Measurements from ENCODE around the gene ATXN2L. TPM values are rescaled to one million over a fixed set of nuclear protein-coding genes. Genes with fewer than 3 reads are reported as not detected.
A peak's percentile ranks its signal among the peaks of the same experiment; 100 is the strongest.

The ATXN2L gene
- total RNA-seq, 1 experiment from 2014 or later: 309 TPM

DNA sequence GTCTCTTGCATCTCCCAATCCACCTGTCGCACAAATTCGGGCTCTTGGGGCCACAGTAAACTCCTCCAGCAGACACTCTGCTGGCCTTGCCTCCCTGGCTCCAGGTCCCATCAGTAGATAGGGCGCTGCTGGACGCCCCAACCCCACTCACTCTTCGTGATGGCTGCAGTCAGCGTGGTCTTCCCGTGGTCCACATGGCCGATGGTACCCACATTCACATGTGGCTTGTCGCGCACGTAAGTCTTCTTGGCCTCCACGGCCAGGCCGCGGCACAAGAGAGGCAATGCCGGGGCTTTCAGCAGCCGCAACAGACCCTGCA, 22.9 kb downstream of the ATXN2L start:
- peaks cover 8 to 17% of the 10 kb centered on the region in 2 experiments for H3K4me1 Mint-ChIP-seq

More for the DNA sequence above, 22.9 kb downstream of the ATXN2L start:
- H2BK15ac ChIP-seq (ENCODE audit: low read depth, low read length): no peak overlapping the region
- H4K8ac ChIP-seq (replicated peaks; ENCODE audit: insufficient read length, low read depth, low read length): no peak overlapping the region
- H3T11ph ChIP-seq (ENCODE audit: low read length): no peak overlapping the region
- H2BK20ac ChIP-seq (ENCODE audit: low read depth, low read length, poor library complexity, severe bottlenecking): no peak overlapping the region
- H3K27ac Mint-ChIP-seq: peak overlapping the region; percentile 90 to 97 (median 94)
- no peak overlapping the region for H3K27ac ChIP-seq (ENCODE audit: insufficient read length, low read depth, low read length)
- peak overlapping the region; percentile 73 for H3K9ac ChIP-seq (ENCODE audit: extremely low read depth, insufficient read length, low read length)
- no CpG with 5 or more reads among the region's 16 CpGs for WGBS (ENCODE audit: extremely low coverage, insufficient read length, low lambda C conversion rate)
- H3K36me3 Mint-ChIP-seq (ENCODE audit: insufficient read depth in 1 of 3, low read depth in 3 of 3): peaks cover 35 to 51% (median 36%) of the 10 kb centered on the region in 3 experiments; a peak in 6 of 7 replicates
- H3K9me3 Mint-ChIP-seq: no peaks in the 10 kb centered on the region
- H3K79me1 ChIP-seq (ENCODE audit: insufficient read depth, low read depth, low read length, poor library complexity, severe bottlenecking): no peaks in the 10 kb centered on the region
- H2AK5ac ChIP-seq (ENCODE audit: insufficient read length, low read length): no peak overlapping the region
- no peaks in the 10 kb centered on the region; the same call in 1 of the 2 replicates for H3K27me3 Mint-ChIP-seq (ENCODE audit: low read depth)
- H2BK12ac ChIP-seq (ENCODE audit: insufficient read length, low read depth, low read length): no peak overlapping the region
- H2BK5ac ChIP-seq (ENCODE audit: insufficient read length, low read length): no peak overlapping the region
- no peaks in the 10 kb centered on the region for H3K4me1 ChIP-seq (ENCODE audit: insufficient read depth, low read length)
- no peak overlapping the region for H4K5ac ChIP-seq (ENCODE audit: insufficient read length, low read depth, low read length)
- no peaks in the 10 kb centered on the region for H4K20me1 ChIP-seq (ENCODE audit: control insufficient read depth, insufficient read depth, insufficient read length)
- H4K91ac ChIP-seq (ENCODE audit: insufficient read length, low read depth, low read length): no peak overlapping the region
- no peak for DNase-seq
- no peak overlapping the region for H2AFZ ChIP-seq (ENCODE audit: low read length)
- peak overlapping the region; percentile 83; the same call in 1 of the 2 replicates for H3K14ac ChIP-seq (ENCODE audit: insufficient read depth, low read length)
- peak overlapping the region; percentile 61 for H3K4me2 ChIP-seq (ENCODE audit: insufficient read depth, insufficient read length, low read length)
- no peak overlapping the region for H3K23ac ChIP-seq (ENCODE audit: insufficient read length, low read depth, low read length)
- H2BK120ac ChIP-seq (ENCODE audit: low read depth, low read length, poor library complexity, severe bottlenecking): no peak overlapping the region
- no peaks in the 10 kb centered on the region for H3K27me3 ChIP-seq (ENCODE audit: insufficient read depth, low read length)
- TF ChIP-seq CTCF (conservative IDR thresholded peaks at IDR 0.05): no peak
- peaks cover 5% of the 10 kb centered on the region for H3K23me2 ChIP-seq (ENCODE audit: insufficient read length, low read depth, low read length, poor library complexity, severe bottlenecking)
- peak overlapping the region; percentile 96 to 99 for H3K4me3 Mint-ChIP-seq
- H3K9me3 ChIP-seq (ENCODE audit: control insufficient read depth, low read depth, low read length): no peaks in the 10 kb centered on the region
- H3K56ac ChIP-seq (ENCODE audit: insufficient read length, low read depth, low read length): no peak overlapping the region
- no peaks in the 10 kb centered on the region; the same call in 1 of the 2 replicates for H3K79me2 ChIP-seq (ENCODE audit: insufficient read depth, low read length)
- H3K4ac ChIP-seq (ENCODE audit: low read depth, low read length): no peak overlapping the region
- H3K18ac ChIP-seq (ENCODE audit: insufficient read length, low read depth, low read length): no peak overlapping the region

Measured in H9 (cell line).